ENCODE results near the gene THSD4.

Gene THSD4

GRCh38 chr15:71468715-71469114 lies 353.4 kb downstream of the THSD4 start:
- TF ChIP-seq CTCF (IDR thresholded peaks at IDR 0.05), result no peak

- TF ChIP-seq CTCF (IDR thresholded peaks at IDR 0.05), result no peak
Observed at GRCh38 chr15:71469413-71469812, 354.1 kb downstream of the THSD4 start.

- no peak for TF ChIP-seq CTCF (IDR thresholded peaks at IDR 0.05)
Observed at GRCh38 chr15:71471347-71471746, 356.1 kb downstream of the THSD4 start.

- TF ChIP-seq CTCF (IDR thresholded peaks at IDR 0.05), result no peak
Observed at GRCh38 chr15:71472566-71472965, 357.3 kb downstream of the THSD4 start.

GRCh38 chr15:71473751-71474150 lies 358.5 kb downstream of the THSD4 start:
- no peak for TF ChIP-seq CTCF (IDR thresholded peaks at IDR 0.05)

- no peak for TF ChIP-seq CTCF (IDR thresholded peaks at IDR 0.05)
Observed at GRCh38 chr15:71476823-71477222, 361.6 kb downstream of the THSD4 start.

- TF ChIP-seq CTCF (IDR thresholded peaks at IDR 0.05), result no peak
Observed at GRCh38 chr15:71480556-71480955, 365.3 kb downstream of the THSD4 start.

- TF ChIP-seq CTCF (IDR thresholded peaks at IDR 0.05), result no peak
Observed at GRCh38 chr15:71484080-71484479, 368.8 kb downstream of the THSD4 start.

Measured in LNCAP (cell line).